A673 (cell line): ENCODE measurements around the gene PTGES. TPM values are rescaled to one million over a fixed set of nuclear protein-coding genes. Genes with fewer than 3 reads are reported as not detected.
"Not testable (repeated sequence)": the region's sequence is repeated elsewhere in the genome, so short reads cannot be mapped to it uniquely, and the experiment has no call there.

Experiments used
- BruUV-seq: library from RNA; stranded (reverse); fragments of 400-500 nt; replicated peaks from 2 replicates; lab custom pipeline; 2021; lab: Mats Ljungman, UMichigan
- CTCF ChIA-PET: fragments of 300-600 bp; sonication (Branson Sonifier 250); formaldehyde crosslinking; loops from one replicate; lab custom pipeline; 2022; ENCODE audit warnings: antibody characterized with exemption; lab: Charles Lee
- POLR2A ChIA-PET: fragments of 300-600 bp; sonication (Branson Sonifier 250); formaldehyde crosslinking; loops from one replicate; lab custom pipeline; 2022; ENCODE audit warnings: antibody characterized with exemption; ENCODE audit not compliant: low non-redundant PET; lab: Charles Lee
- DNase-seq: peaks from one replicate; pipeline ENCODE4 v3.0.0-alpha.2; 2015; ENCODE audit warnings: low spot score
- H3K27ac ChIP-seq: fragments of 200-600 bp; sonication (generic); 2 replicates; pipeline ENCODE4 v1.5.1; 2016; ENCODE audit warnings: mixed run types, low read depth, mild to moderate bottlenecking, mixed read lengths, antibody characterized with exemption, low read length; ENCODE audit not compliant: poor library complexity, severe bottlenecking
- H3K27me3 ChIP-seq: fragments of 200-600 bp; sonication (generic); replicated peaks from 2 replicates; pipeline ENCODE4 v1.6.1; 2017; ENCODE audit warnings: mixed run types, low read depth, mild to moderate bottlenecking, mixed read lengths, antibody characterized with exemption, low read length; ENCODE audit not compliant: insufficient read depth, poor library complexity
- H3K36me3 ChIP-seq: fragments of 200-600 bp; sonication (generic); 2 replicates; pipeline ENCODE4 v1.6.1; 2016; ENCODE audit warnings: mixed run types, mild to moderate bottlenecking, mixed read lengths, antibody characterized with exemption, low read length; ENCODE audit not compliant: insufficient read depth, poor library complexity, severe bottlenecking
- H3K4me1 ChIP-seq: fragments of 200-600 bp; sonication (generic); 2 replicates; pipeline ENCODE4 v1.6.1; 2017; ENCODE audit warnings: mixed run types, mild to moderate bottlenecking, mixed read lengths, antibody characterized with exemption, low read length; ENCODE audit not compliant: insufficient read depth, poor library complexity, severe bottlenecking
- H3K4me3 ChIP-seq: fragments of 200-600 bp; sonication (generic); 2 replicates; pipeline ENCODE4 v1.5.1; 2016; ENCODE audit warnings: low read depth, mixed run types, mild to moderate bottlenecking, mixed read lengths, low read length; ENCODE audit not compliant: poor library complexity, severe bottlenecking
- H3K9me3 ChIP-seq: fragments of 200-600 bp; sonication (generic); 2 replicates; pipeline ENCODE4 v1.6.1; 2016; ENCODE audit warnings: mixed run types, low read depth, mild to moderate bottlenecking, mixed read lengths, antibody characterized with exemption, low read length; ENCODE audit not compliant: poor library complexity, severe bottlenecking
- EZH2 ChIP-seq: fragments of 200-600 bp; sonication (generic); IDR thresholded peaks from 2 replicates; pipeline ENCODE4 v1.6.1; 2017; ENCODE audit warnings: borderline replicate concordance, low read depth, mild to moderate bottlenecking, mixed read lengths, antibody characterized with exemption, low read length; ENCODE audit not compliant: poor library complexity, severe bottlenecking
- intact Hi-C: fragments of 100-400 bp; cut with micrococcal nuclease; formaldehyde crosslinking; loops from one replicate; pipeline ENCODE4 v1.10.0; 2022; ENCODE audit not compliant: unreplicated experiment
- total RNA-seq: library from RNA; stranded (reverse); gene quantifications from 2 replicates; pipeline ENCODE4 v1.2.3, GENCODE V29; 2021
- TF ChIP-seq, protein P1 (sequence below): fragments of 300-800, 200-600 bp; sonication (generic); conservative IDR thresholded peaks from 2 replicates; pipeline ENCODE4 v1.5.1; 2017; ENCODE audit warnings: low read depth, mild to moderate bottlenecking, antibody characterized with exemption, low read length, moderate library complexity, mixed read lengths

Gene PTGES
- total RNA-seq, 1 experiment from 2014 or later = 0.80 TPM

DNA sequence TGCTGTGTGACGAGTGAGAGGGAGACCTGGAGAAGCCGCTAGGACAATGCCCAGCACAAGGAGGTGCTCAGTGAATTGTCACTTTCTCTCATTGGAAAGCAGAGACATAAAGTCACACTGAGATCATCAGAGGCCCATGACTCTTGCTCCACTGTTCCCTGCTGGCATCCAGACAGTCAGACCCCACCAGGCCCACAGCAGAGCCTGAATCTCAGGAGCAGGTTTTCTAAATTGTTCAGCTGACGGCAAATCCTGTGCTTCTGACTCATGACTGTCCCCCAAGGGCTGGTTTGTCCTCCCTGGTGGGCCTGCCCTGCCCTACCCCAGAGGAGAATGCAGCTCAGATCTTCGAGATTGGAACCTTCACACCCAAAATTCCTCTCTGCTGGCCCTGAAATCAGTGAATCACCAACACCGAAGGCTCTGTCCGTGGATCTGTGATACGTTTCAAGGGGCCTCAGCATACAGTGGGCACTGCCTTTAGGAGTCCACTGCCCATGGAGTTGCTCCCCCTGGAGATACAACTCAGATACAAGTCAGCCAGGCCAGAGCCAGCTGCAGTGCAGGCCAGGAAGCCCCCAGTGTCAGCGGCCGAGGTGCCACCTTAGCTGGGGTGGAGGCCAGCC is 2.7 kb downstream of the PTGES start:
- Histone ChIP-seq H3K9me3 (no peaks in the 10 kb centered on the region), H3K27me3 (no peaks in the 10 kb centered on the region), H3K27ac (no peak overlapping the region), H3K4me1 (peaks cover 4% of the 10 kb centered on the region), H3K4me3 (no peak overlapping the region), H3K36me3 (no peaks in the 10 kb centered on the region)
- no TSS peak for BruUV-seq
- ChIA-PET CTCF (interaction anchor here (0.5 kb wide), 1 partner anchor 13 kb away, joined by 3 read pairs; no protein-coding TSS in a partner anchor), POLR2A (no interaction called here)
- DNase-seq = no peak
- intact Hi-C loops = no loop called here
- TF ChIP-seq, protein P1, sequence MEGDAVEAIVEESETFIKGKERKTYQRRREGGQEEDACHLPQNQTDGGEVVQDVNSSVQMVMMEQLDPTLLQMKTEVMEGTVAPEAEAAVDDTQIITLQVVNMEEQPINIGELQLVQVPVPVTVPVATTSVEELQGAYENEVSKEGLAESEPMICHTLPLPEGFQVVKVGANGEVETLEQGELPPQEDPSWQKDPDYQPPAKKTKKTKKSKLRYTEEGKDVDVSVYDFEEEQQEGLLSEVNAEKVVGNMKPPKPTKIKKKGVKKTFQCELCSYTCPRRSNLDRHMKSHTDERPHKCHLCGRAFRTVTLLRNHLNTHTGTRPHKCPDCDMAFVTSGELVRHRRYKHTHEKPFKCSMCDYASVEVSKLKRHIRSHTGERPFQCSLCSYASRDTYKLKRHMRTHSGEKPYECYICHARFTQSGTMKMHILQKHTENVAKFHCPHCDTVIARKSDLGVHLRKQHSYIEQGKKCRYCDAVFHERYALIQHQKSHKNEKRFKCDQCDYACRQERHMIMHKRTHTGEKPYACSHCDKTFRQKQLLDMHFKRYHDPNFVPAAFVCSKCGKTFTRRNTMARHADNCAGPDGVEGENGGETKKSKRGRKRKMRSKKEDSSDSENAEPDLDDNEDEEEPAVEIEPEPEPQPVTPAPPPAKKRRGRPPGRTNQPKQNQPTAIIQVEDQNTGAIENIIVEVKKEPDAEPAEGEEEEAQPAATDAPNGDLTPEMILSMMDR = no peak
- no peak for TF ChIP-seq EZH2

DNA sequence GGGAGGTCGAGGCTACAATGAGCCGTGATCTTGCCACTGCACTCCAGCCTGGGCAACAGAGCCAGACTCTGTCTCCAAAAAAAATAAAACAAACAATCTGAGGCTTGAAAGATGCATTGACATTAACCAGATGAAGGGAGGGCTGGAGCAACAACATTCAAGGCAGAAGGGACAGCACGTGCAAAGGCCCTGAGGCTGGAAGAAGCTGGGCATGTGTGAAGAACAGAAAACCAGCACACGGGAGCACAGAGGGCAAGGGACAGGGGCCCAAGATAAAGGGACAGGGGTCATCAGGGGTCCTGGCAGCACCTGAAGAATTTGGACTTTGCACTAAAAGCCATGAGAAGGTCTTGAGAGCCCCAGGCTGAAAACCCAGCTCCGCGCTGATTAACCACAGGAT is 3.3 kb downstream of the PTGES start:
- POLR2A ChIA-PET = no interaction called here
- peaks cover 4% of the 10 kb centered on the region for H3K4me1 ChIP-seq
- no peak overlapping the region for H3K4me3 ChIP-seq
- intact Hi-C loops = no loop called here
- CTCF ChIA-PET = interaction anchor here (0.5 kb wide), 1 partner anchor 12 kb away, joined by 3 read pairs; no protein-coding TSS in a partner anchor
- no peak for DNase-seq
- no peak overlapping the region for H3K27ac ChIP-seq
- no TSS peak for BruUV-seq
- no peaks in the 10 kb centered on the region for H3K36me3 ChIP-seq
- no peaks in the 10 kb centered on the region for H3K9me3 ChIP-seq
- TF ChIP-seq, protein P1 = no peak
- no peak for TF ChIP-seq EZH2
- no peaks in the 10 kb centered on the region for H3K27me3 ChIP-seq

DNA sequence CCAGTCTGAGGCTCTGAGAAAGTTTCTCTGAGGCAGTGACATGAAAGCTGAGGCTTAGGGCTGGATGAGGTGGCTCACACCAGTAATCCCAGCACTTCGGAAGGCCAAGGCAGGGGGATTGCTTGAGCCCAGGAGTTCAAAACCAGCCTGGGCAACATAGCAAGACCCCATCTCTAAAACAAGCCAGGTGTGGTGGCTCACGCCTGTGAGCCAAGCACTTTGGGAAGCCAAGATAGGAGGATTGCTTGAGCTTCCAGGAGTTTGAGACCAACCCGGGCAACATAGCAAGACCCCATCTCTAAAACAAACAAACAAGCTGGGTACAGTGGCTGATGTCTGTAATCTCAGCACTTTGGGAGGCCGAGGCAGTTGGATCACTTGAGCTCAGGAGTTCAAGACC is 3.8 kb downstream of the PTGES start:
- CTCF ChIA-PET, H3K36me3 ChIP-seq, intact Hi-C loops, H3K27me3 ChIP-seq, H3K27ac ChIP-seq, H3K4me3 ChIP-seq, POLR2A ChIA-PET, H3K9me3 ChIP-seq, DNase-seq, BruUV-seq, H3K4me1 ChIP-seq: not testable (repeated sequence)

DNA sequence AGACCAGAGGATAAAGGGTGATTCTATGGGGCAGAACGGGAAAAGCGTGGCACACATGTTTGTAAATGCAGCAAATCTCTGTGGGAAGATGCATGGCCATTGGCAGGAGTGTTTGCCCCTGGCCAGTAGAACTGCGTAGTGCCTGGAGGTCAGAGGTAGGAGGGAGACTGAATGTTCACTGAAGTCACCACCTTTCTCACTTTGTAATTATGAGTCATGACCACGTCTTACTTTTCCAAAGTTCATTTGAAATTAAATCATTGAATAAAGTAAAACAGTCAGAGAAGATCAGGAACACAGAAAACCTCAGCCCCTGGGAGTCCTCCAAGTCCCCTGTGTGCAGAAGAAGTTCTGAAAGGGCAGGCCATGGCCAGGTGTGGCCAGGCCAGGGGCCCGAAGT is 4.6 kb downstream of the PTGES start:
- ChIA-PET POLR2A (no interaction called here), CTCF (no interaction called here)
- intact Hi-C loops = no loop called here
- no TSS peak for BruUV-seq
- no peaks in the 10 kb centered on the region for H3K36me3 ChIP-seq
- no peak overlapping the region for H3K27ac ChIP-seq
- peaks cover 4% of the 10 kb centered on the region for H3K4me1 ChIP-seq
- no peaks in the 10 kb centered on the region for H3K27me3 ChIP-seq
- no peak for DNase-seq
- TF ChIP-seq, protein P1 = no peak
- no peak for TF ChIP-seq EZH2
- H3K9me3 ChIP-seq = no peaks in the 10 kb centered on the region
- H3K4me3 ChIP-seq = no peak overlapping the region
